Left ventricle myocardium inferior (tissue), 1 donor: ENCODE measurements around the gene AGTR1. TPM values are rescaled to one million over a fixed set of nuclear protein-coding genes. Genes with fewer than 3 reads are reported as not detected.

Experiments used
- DNase-seq: peaks from one replicate; pipeline ENCODE4 v3.0.0-alpha.2; 2020
- H3K27ac ChIP-seq: fragments of 200-600 bp; replicated peaks from 2 replicates; pipeline ENCODE4 v1.8.0; 2021
- H3K27me3 ChIP-seq: fragments of 200-600 bp; 2 replicates; pipeline ENCODE4 v1.8.0; 2021; ENCODE audit warnings: low read depth
- H3K36me3 ChIP-seq: fragments of 200-600 bp; 2 replicates; pipeline ENCODE4 v1.8.0; 2021
- H3K4me1 ChIP-seq: fragments of 200-600 bp; 2 replicates; pipeline ENCODE4 v1.8.0; 2021
- H3K4me3 ChIP-seq: fragments of 200-600 bp; 2 replicates; pipeline ENCODE4 v1.8.0; 2021; ENCODE audit warnings: mild to moderate bottlenecking, moderate library complexity
- H3K9me3 ChIP-seq: fragments of 200-600 bp; replicated peaks from 2 replicates; pipeline ENCODE4 v1.8.0; 2021
- intact Hi-C: fragments of 100-400 bp; cut with micrococcal nuclease; formaldehyde crosslinking; loops from one replicate; pipeline ENCODE4 v1.11.0; 2022
- total RNA-seq: library from RNA; stranded (reverse); fragmentation: NEBNext Ultra II Directional; extraction: Animal tissue kit (Norgen Biotek cat#: 25700); gene quantifications from one replicate; pipeline ENCODE4 v1.2.1, GENCODE V29; 2021
- TF ChIP-seq, protein P1 (sequence below): fragments of 200-600 bp; IDR thresholded peaks from 2 replicates; pipeline ENCODE4 v1.8.0; 2021; ENCODE audit warnings: antibody characterized with exemption, mild to moderate bottlenecking, borderline replicate concordance
- donor health status: DM: no; HTN: yes; CAD: no; lungs with severe emphysema.

Gene AGTR1
- total RNA-seq, 1 donor from 2014 or later = 1.2 TPM

DNA sequence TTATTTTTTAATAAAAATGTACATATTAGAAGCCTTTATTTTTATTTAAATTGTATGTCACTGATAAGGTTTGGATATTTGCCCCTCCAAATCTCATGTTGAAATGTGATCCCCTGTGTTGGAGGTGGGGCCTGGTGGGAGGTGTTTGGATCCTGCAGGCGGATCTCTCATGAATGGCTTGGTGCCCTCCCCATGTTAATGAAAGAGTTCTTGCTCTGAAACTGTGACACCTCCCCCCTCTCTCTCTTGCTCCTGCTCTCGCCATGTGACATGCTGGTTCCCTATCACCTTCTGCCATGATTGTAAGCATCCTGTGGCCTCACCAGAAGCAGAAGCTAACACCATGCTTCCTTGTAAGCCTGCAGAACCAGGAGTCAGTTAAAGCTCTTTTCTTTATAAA is 13.0 kb downstream of the AGTR1 start:
- no peak for DNase-seq
- TF ChIP-seq, protein P1, sequence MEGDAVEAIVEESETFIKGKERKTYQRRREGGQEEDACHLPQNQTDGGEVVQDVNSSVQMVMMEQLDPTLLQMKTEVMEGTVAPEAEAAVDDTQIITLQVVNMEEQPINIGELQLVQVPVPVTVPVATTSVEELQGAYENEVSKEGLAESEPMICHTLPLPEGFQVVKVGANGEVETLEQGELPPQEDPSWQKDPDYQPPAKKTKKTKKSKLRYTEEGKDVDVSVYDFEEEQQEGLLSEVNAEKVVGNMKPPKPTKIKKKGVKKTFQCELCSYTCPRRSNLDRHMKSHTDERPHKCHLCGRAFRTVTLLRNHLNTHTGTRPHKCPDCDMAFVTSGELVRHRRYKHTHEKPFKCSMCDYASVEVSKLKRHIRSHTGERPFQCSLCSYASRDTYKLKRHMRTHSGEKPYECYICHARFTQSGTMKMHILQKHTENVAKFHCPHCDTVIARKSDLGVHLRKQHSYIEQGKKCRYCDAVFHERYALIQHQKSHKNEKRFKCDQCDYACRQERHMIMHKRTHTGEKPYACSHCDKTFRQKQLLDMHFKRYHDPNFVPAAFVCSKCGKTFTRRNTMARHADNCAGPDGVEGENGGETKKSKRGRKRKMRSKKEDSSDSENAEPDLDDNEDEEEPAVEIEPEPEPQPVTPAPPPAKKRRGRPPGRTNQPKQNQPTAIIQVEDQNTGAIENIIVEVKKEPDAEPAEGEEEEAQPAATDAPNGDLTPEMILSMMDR = no peak

DNA sequence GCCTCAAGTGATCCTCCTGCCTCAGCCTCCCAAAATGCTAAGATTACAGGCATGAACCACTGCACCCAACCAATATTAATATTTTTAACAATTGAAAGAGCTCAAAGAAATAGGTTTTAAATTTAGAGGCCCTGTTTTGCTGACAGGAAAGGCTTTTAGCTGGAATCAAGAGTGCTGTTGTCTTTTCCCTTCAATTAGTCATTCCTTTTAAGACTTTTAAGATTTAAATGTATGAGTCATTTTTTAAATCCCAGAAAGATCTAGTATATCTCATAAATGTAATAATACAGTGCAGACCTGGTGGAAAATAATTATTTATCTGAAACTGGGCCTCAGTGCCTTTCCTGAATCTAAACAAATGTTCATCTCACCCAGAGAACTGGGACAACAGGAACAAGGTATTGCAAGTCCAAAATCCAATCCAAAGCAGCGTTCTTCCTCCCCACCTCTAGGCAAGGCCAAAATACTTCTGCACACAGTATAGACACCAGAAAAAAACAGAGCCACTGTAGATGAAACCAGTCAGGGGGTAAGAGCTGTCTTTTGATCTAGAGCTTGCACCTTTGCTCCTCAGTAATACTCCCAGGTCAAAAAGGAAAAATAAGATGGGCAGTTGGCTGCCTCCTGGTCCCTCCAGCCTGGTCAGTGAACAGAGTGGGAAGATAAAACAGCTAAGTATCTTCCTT is 14.4 kb downstream of the AGTR1 start:
- Histone ChIP-seq H3K27me3 (no peaks in the 10 kb centered on the region), H3K9me3 (no peaks in the 10 kb centered on the region), H3K36me3 (no peaks in the 10 kb centered on the region), H3K27ac (no peak overlapping the region), H3K4me1 (no peaks in the 10 kb centered on the region), H3K4me3 (no peak overlapping the region)
- no peak for DNase-seq
- TF ChIP-seq, protein P1 = no peak
- intact Hi-C loops = loop anchor here (10.0 kb wide), 1 partner anchor 327 kb away; no protein-coding TSS in a partner anchor

More for the DNA sequence above, 13.0 kb downstream of the AGTR1 start:
- H3K4me1 ChIP-seq = no peaks in the 10 kb centered on the region
- H3K27ac ChIP-seq = no peak overlapping the region
- H3K9me3 ChIP-seq = no peaks in the 10 kb centered on the region
- no peak overlapping the region for H3K4me3 ChIP-seq
- intact Hi-C loops = loop anchor here (10.0 kb wide), 1 partner anchor 326 kb away; no protein-coding TSS in a partner anchor
- H3K27me3 ChIP-seq = no peaks in the 10 kb centered on the region
- no peaks in the 10 kb centered on the region for H3K36me3 ChIP-seq

DNA sequence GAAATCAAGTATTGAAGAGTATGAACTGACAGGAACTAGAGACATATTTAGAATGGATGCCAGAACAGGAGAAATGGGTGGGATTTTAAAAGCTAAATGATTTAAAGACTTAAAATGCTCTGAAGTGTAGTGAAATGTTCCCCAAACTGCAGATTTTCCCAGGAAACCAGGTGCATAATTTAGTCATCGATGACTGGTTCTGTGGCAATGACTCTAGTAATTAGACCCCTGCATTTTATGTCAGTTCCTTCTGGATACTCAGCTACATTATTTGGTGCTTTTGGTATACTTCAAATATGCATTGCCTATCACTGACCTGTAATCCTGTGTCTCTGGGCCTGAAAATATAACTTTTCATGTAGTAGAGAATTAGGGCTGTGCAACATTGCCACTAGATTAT is 16.8 kb downstream of the AGTR1 start:
- H3K4me3 ChIP-seq = no peak overlapping the region
- H3K9me3 ChIP-seq = no peaks in the 10 kb centered on the region
- no peaks in the 10 kb centered on the region for H3K27me3 ChIP-seq
- TF ChIP-seq, protein P1 = no peak
- H3K36me3 ChIP-seq = no peaks in the 10 kb centered on the region
- intact Hi-C loops = loop anchor here (10.0 kb wide), 1 partner anchor 330 kb away; no protein-coding TSS in a partner anchor
- no peak overlapping the region for H3K27ac ChIP-seq
- H3K4me1 ChIP-seq = no peaks in the 10 kb centered on the region
- no peak for DNase-seq

DNA sequence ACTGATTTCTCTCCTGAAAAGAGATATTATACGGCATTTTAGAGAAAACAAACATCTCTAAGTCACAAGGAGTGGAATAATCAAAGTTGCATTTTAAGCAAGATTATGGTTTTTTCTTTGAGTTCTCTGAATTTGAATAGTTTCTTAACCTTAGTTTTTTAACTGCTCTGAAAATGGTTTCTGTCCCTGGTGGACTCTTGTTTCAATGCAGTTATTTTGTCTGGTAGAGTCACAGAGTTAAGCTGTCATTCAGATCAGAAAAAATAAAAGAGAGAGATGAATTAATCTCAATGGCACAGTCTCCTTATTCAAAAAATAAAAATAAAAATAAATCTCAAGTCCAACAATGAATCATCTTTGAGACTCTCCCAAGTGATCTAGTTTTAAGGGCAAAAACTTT is 19.0 kb downstream of the AGTR1 start:
- intact Hi-C loops = loop anchor here (10.0 kb wide), 1 partner anchor 332 kb away; no protein-coding TSS in a partner anchor
- no peak overlapping the region for H3K27ac ChIP-seq
- no peaks in the 10 kb centered on the region for H3K36me3 ChIP-seq
- no peaks in the 10 kb centered on the region for H3K4me1 ChIP-seq
- DNase-seq = no peak
- no peaks in the 10 kb centered on the region for H3K9me3 ChIP-seq
- H3K4me3 ChIP-seq = no peak overlapping the region
- H3K27me3 ChIP-seq = no peaks in the 10 kb centered on the region
- TF ChIP-seq, protein P1 = no peak

DNA sequence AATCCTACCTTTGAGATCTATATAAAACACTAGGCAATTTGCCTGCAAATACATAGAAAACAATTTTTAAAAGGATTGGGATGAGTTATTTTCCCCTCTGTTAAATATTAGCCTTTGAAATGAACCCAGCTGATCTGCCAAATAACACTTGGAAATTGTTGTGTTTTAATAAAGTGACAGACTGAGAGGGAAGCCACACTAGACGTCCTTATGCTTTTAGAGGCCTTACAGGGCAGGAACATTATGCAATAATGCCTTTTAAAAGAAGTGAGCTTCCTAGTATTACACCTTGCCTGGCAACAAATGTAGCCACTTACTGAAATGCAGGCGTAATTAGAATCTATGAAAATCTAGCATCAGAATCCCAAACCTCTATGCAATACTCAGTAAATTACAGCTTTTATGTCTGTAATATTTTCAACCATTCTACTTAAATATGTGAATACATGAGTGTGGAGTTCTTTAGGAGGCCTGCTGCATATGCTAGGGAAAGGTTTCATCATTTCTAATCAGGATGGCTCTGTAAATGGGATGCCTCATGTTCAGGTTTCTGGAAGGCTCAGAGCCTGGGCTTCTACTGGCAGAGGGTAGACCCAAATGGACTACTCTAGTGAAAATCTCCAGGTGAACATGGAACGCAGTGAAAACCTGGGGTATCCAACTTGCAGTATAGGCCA is 20.3 kb downstream of the AGTR1 start:
- no peak overlapping the region for H3K27ac ChIP-seq
- no peaks in the 10 kb centered on the region for H3K9me3 ChIP-seq
- no peaks in the 10 kb centered on the region for H3K36me3 ChIP-seq
- H3K27me3 ChIP-seq = no peaks in the 10 kb centered on the region
- no peaks in the 10 kb centered on the region for H3K4me1 ChIP-seq
- no peak overlapping the region for H3K4me3 ChIP-seq
- DNase-seq = no peak
- intact Hi-C loops = loop anchor here (10.0 kb wide), 1 partner anchor 333 kb away; no protein-coding TSS in a partner anchor
- TF ChIP-seq, protein P1 = no peak
